HG03064 (cell line): ENCODE data around the gene ZNF184.

Source experiments
- ATAC-seq: cut with Tn5 transposase; IDR thresholded peaks from one replicate; pipeline ENCODE4 v1.9.1; 2021; ENCODE audit warnings: low read depth; ENCODE audit not compliant: unreplicated experiment

The ZNF184 gene

GRCh38 chr6:27479319-27480182, 6.6 kb upstream of the ZNF184 start:
- ATAC-seq, result peak; percentile 35

- peak; percentile 59 for ATAC-seq
Observed at GRCh38 chr6:27478706-27479318, 5.9 kb upstream of the ZNF184 start.

- ATAC-seq, result peak; percentile 7
Observed at GRCh38 chr6:27478141-27478705, 5.3 kb upstream of the ZNF184 start.

- no peak for ATAC-seq
Observed at GRCh38 chr6:27477318-27478013, 4.6 kb upstream of the ZNF184 start.

- ATAC-seq, result no peak
Observed at GRCh38 chr6:27476090-27476489, 3.2 kb upstream of the ZNF184 start.

GRCh38 chr6:27474672-27475071, 1.8 kb upstream of the ZNF184 start:
- no peak for ATAC-seq

GRCh38 chr6:27474172-27474465, 1.2 kb upstream of the ZNF184 start:
- no peak for ATAC-seq

GRCh38 chr6:27472182-27472616, 706 bp downstream of the ZNF184 start:
- peak; percentile 35 for ATAC-seq

- ATAC-seq, result no peak
Observed at GRCh38 chr6:27471365-27472115, 1.4 kb downstream of the ZNF184 start.

- no peak for ATAC-seq
Observed at GRCh38 chr6:27470023-27470422, 2.9 kb downstream of the ZNF184 start.

GRCh38 chr6:27468334-27468733, 4.6 kb downstream of the ZNF184 start:
- no peak for ATAC-seq

- ATAC-seq, result no peak
Observed at GRCh38 chr6:27452496-27452897, 20.4 kb downstream of the ZNF184 start.

GRCh38 chr6:27451660-27452390, 21.1 kb downstream of the ZNF184 start:
- ATAC-seq, result no peak

- no peak for ATAC-seq
Observed at GRCh38 chr6:27448456-27448855, 24.4 kb downstream of the ZNF184 start.

- no peak for ATAC-seq
Observed at GRCh38 chr6:27442932-27443331, 30.0 kb downstream of the ZNF184 start.

- ATAC-seq, result no peak
Observed at GRCh38 chr6:27441001-27441400, 31.9 kb downstream of the ZNF184 start.

- ATAC-seq, result no peak
Observed at GRCh38 chr6:27439371-27439770, 33.5 kb downstream of the ZNF184 start.

GRCh38 chr6:27433714-27434113, 39.2 kb downstream of the ZNF184 start:
- ATAC-seq, result no peak

- ATAC-seq, result no peak
Observed at GRCh38 chr6:27428966-27429365, 43.9 kb downstream of the ZNF184 start.

GRCh38 chr6:27428502-27428901, 44.4 kb downstream of the ZNF184 start:
- ATAC-seq, result no peak
